Measurements from ENCODE around the gene MYL1. TPM values are rescaled to one million over a fixed set of nuclear protein-coding genes. Genes with fewer than 3 reads are reported as not detected.

The MYL1 gene
- polyA plus RNA-seq, 1 donor (not counting 4 experiments of a cell fraction or from before 2014, with no cell fraction given) = not detected

DNA sequence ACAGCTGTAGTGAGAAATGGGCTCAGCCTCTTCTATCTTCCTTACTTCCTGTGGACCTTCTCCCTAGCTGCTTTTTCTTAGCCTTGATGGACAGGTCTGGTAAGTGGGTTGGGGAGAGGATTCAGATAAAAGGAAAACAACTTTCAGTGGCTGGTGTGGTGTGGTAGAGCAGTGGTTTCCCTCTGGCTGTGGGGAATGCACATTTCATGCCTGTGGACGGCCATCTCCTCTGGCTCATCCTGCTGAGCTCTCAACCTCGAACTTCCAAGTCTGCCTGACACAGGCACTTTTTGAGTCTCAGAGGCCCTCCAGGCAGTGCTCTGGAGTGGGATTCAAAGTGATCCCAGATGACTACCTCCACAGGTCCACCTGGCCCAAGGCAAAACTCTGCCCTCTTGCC, 51.1 kb downstream of the MYL1 start:
- Histone ChIP-seq H3K27ac (ENCODE audit: control insufficient read depth, insufficient read depth, low read length) (no peak overlapping the region), H3K4me3 (ENCODE audit: control insufficient read depth in 2 of 3, extremely low read depth in 1 of 3, insufficient read depth in 2 of 3, low read depth in 1 of 3, low read length in 3 of 3) (no peak overlapping the region), H3K4me1 (ENCODE audit: control insufficient read depth, extremely low read depth, insufficient read depth, low read length) (no peaks in the 10 kb centered on the region), H2AFZ (ENCODE audit: control insufficient read depth, low read length) (no peak overlapping the region), H3K27me3 (ENCODE audit: control insufficient read depth, extremely low read depth, insufficient read depth, low read length) (no peaks in the 10 kb centered on the region), H3K4me2 (ENCODE audit: control insufficient read depth, extremely low read depth, insufficient read depth, low read depth, low read length) (no peak overlapping the region), H3K9me1 (ENCODE audit: control insufficient read depth, extremely low read depth, insufficient read depth, low read length) (no peaks in the 10 kb centered on the region), H3K9me3 (ENCODE audit: control insufficient read depth, low read depth, low read length) (no peaks in the 10 kb centered on the region), H3K79me2 (ENCODE audit: control insufficient read depth, insufficient read depth, low read length) (no peaks in the 10 kb centered on the region), H4K20me1 (ENCODE audit: control insufficient read depth, extremely low read depth, insufficient read depth, low read length) (no peaks in the 10 kb centered on the region), H3K36me3 (ENCODE audit: control insufficient read depth in 2 of 2, extremely low read depth in 1 of 2, insufficient read depth in 2 of 2, low read length in 2 of 2) (no peaks in the 10 kb centered on the region), H3K9ac (ENCODE audit: control insufficient read depth, extremely low read depth, insufficient read depth, low read length) (no peak overlapping the region)
- TF ChIP-seq CTCF (optimal IDR thresholded peaks at IDR 0.05 in 1 of 3, IDR thresholded peaks at IDR 0.05 in 1 of 3, conservative IDR thresholded peaks at IDR 0.05 in 1 of 3; ENCODE audit: extremely low read depth in 1 of 3, insufficient read depth in 2 of 3, low read length in 3 of 3) (no peak), EZH2 (IDR thresholded peaks at IDR 0.05; ENCODE audit: low read length) (no peak)
- FAIRE-seq (no peak), DNase-seq (ENCODE audit: low read depth, low spot score) (no peak)
- dilution Hi-C loops (cut with MboI; ENCODE audit: extremely low pct_ligation_motif_present, low sequenced_read_pairs) = no loop called here

DNA sequence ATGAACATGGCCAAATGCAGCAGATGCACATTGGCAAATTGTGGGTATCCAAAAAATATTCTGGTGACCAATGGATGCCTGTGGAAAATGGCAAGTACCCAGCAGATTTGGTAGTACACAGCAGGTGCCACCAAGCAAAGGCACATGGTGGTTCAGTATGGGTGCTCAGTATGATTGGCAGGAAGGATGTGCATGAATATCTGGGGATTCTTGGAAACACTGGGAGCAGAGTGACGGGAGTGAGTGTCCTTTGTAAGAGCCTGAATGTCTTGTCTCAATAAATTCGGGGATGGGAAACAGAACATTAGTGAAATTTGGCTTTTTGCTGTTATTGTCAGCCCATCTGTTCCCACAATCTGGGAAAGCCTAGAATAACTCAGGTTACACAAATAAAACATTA, 52.9 kb downstream of the MYL1 start:
- Histone ChIP-seq H3K4me1 (ENCODE audit: control insufficient read depth, extremely low read depth, insufficient read depth, low read length) (no peaks in the 10 kb centered on the region), H3K9me3 (ENCODE audit: control insufficient read depth, low read depth, low read length) (no peaks in the 10 kb centered on the region), H3K4me2 (ENCODE audit: control insufficient read depth, extremely low read depth, insufficient read depth, low read depth, low read length) (no peak overlapping the region), H3K4me3 (ENCODE audit: control insufficient read depth in 2 of 3, extremely low read depth in 1 of 3, insufficient read depth in 2 of 3, low read depth in 1 of 3, low read length in 3 of 3) (no peak overlapping the region), H4K20me1 (ENCODE audit: control insufficient read depth, extremely low read depth, insufficient read depth, low read length) (no peaks in the 10 kb centered on the region), H3K79me2 (ENCODE audit: control insufficient read depth, insufficient read depth, low read length) (no peaks in the 10 kb centered on the region), H3K27ac (ENCODE audit: control insufficient read depth, insufficient read depth, low read length) (no peak overlapping the region), H3K27me3 (ENCODE audit: control insufficient read depth, extremely low read depth, insufficient read depth, low read length) (no peaks in the 10 kb centered on the region), H3K9me1 (ENCODE audit: control insufficient read depth, extremely low read depth, insufficient read depth, low read length) (no peaks in the 10 kb centered on the region), H2AFZ (ENCODE audit: control insufficient read depth, low read length) (no peak overlapping the region), H3K9ac (ENCODE audit: control insufficient read depth, extremely low read depth, insufficient read depth, low read length) (no peak overlapping the region), H3K36me3 (ENCODE audit: control insufficient read depth in 2 of 2, extremely low read depth in 1 of 2, insufficient read depth in 2 of 2, low read length in 2 of 2) (no peaks in the 10 kb centered on the region)
- no peak for DNase-seq (ENCODE audit: low read depth, low spot score)
- FAIRE-seq = no peak
- dilution Hi-C loops (cut with MboI; ENCODE audit: extremely low pct_ligation_motif_present, low sequenced_read_pairs) = no loop called here
- TF ChIP-seq EZH2 (IDR thresholded peaks at IDR 0.05; ENCODE audit: low read length) (no peak), CTCF (optimal IDR thresholded peaks at IDR 0.05 in 1 of 3, IDR thresholded peaks at IDR 0.05 in 1 of 3, conservative IDR thresholded peaks at IDR 0.05 in 1 of 3; ENCODE audit: extremely low read depth in 1 of 3, insufficient read depth in 2 of 3, low read length in 3 of 3) (no peak)

All from keratinocyte (primary cell).